ENCODE results near the gene FOXC2. TPM values are rescaled to one million over a fixed set of nuclear protein-coding genes. Genes with fewer than 3 reads are reported as not detected.

FOXC2 gene
- total RNA-seq, 6 experiments from 2014 or later: 0.20 TPM; not detected in 5

- Histone ChIP-seq H3K27me3 (peaks cover 0 to 24% of the 10 kb centered on the region in 2 donors), H3K27ac (no peak overlapping the region), H3K36me3 (no peaks in the 10 kb centered on the region), H3K9me3 (no peaks in the 10 kb centered on the region), H3K4me3 (no peak overlapping the region), H3K4me1 (peaks cover 0 to 6% (median 0%) of the 10 kb centered on the region in 4 donors)
- TF ChIP-seq CTCF (IDR thresholded peaks at IDR 0.05): no peak
- no peak for TF ChIP-seq POLR2A (IDR thresholded peaks at IDR 0.05)
- DNase-seq (no peak), ATAC-seq (no peak)
- 27% methylated on average over 26 of the region's 28 CpGs for WGBS (ENCODE audit: insufficient coverage, low coverage, low lambda C conversion rate, missing lambda C conversion rate)
- intact Hi-C loops (cut with DNase I): loop anchor here in 1 of 2 donors (10.0 kb wide), 1 partner anchor 494 kb away; no protein-coding TSS in a partner anchor
These were observed 4.2 kb downstream of the FOXC2 start for GRCh38 chr16:86570558-86571529.

GRCh38 chr16:86571530-86571915 is 4.9 kb downstream of the FOXC2 start:
- TF ChIP-seq POLR2A (IDR thresholded peaks at IDR 0.05): no peak
- TF ChIP-seq CTCF (IDR thresholded peaks at IDR 0.05): no peak
- Histone ChIP-seq H3K4me1 (peaks cover 0 to 3% (median 0%) of the 10 kb centered on the region in 4 donors), H3K4me3 (no peak overlapping the region), H3K9me3 (no peaks in the 10 kb centered on the region), H3K27me3 (peaks cover 0 to 28% of the 10 kb centered on the region in 2 donors), H3K27ac (no peak overlapping the region), H3K36me3 (no peaks in the 10 kb centered on the region)
- DNase-seq (no peak), ATAC-seq (no peak)
- intact Hi-C loops (cut with DNase I): loop anchor here in 1 of 2 donors (10.0 kb wide), 1 partner anchor 493 kb away; no protein-coding TSS in a partner anchor
- WGBS (ENCODE audit: insufficient coverage, low coverage, low lambda C conversion rate, missing lambda C conversion rate): 39% methylated on average over 2 of the region's 10 CpGs

DNA sequence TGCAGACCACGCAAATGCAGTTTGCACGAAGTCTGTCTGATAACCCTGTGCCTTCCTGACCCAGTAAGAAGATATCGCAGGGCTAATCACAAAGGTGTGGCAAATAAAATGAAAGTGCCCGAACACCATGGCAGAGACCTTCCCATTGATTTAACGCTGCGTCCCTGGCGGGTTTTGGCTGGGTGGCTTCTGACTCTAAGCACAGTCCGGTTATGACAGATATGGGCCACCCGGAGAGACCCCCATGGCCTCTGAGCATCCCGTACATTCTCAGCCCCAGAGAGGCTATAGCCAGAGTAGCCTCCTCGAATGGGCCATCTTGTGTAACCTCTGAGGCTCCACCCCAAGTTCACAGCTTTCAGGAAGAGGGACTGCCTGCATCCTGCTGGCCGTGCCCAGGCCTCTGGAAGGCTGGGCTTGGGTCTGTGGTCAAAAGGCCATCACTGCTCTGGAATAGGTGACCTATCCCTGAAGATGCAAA is 5.5 kb downstream of the FOXC2 start:
- H3K4me1 ChIP-seq: no peaks in the 10 kb centered on the region
- no peaks in the 10 kb centered on the region for H3K9me3 ChIP-seq
- no peak overlapping the region for H3K27ac ChIP-seq
- intact Hi-C loops (cut with DNase I): loop anchor here in 1 of 2 donors (10.0 kb wide), 1 partner anchor 493 kb away; no protein-coding TSS in a partner anchor
- no peak overlapping the region for H3K4me3 ChIP-seq
- WGBS (ENCODE audit: insufficient coverage, low coverage, low lambda C conversion rate, missing lambda C conversion rate): 34% methylated on average over 9 of the region's 12 CpGs
- H3K36me3 ChIP-seq: no peaks in the 10 kb centered on the region
- ATAC-seq (no peak), DNase-seq (no peak)
- TF ChIP-seq CTCF (IDR thresholded peaks at IDR 0.05) (no peak), POLR2A (IDR thresholded peaks at IDR 0.05) (no peak)
- peaks cover 0 to 32% of the 10 kb centered on the region in 2 donors for H3K27me3 ChIP-seq

GRCh38 chr16:86572606-86573005 is 6.0 kb downstream of the FOXC2 start:
- no peak overlapping the region for H3K4me3 ChIP-seq
- TF ChIP-seq POLR2A (IDR thresholded peaks at IDR 0.05) (no peak), CTCF (IDR thresholded peaks at IDR 0.05) (no peak)
- WGBS (ENCODE audit: insufficient coverage, low coverage, low lambda C conversion rate, missing lambda C conversion rate): 10% methylated on average over 5 of the region's 8 CpGs
- no peaks in the 10 kb centered on the region for H3K9me3 ChIP-seq
- intact Hi-C loops (cut with DNase I): loop anchor here in 1 of 2 donors (10.0 kb wide), 1 partner anchor 492 kb away; no protein-coding TSS in a partner anchor
- peaks cover 0 to 32% of the 10 kb centered on the region in 2 donors for H3K27me3 ChIP-seq
- DNase-seq (no peak), ATAC-seq (no peak)
- no peaks in the 10 kb centered on the region for H3K36me3 ChIP-seq
- H3K27ac ChIP-seq: no peak overlapping the region
- H3K4me1 ChIP-seq: no peaks in the 10 kb centered on the region
